Uterus (tissue), 2 donors: ENCODE results near the gene PLIN3.
"Not testable (repeated sequence)": the region's sequence is repeated elsewhere in the genome, so short reads cannot be mapped to it uniquely, and the experiment has no call there.

Source experiments
- CTCF ChIP-seq, 4 experiments: fragments of 200-600 bp in 2 of 4; fragments of 450-650 bp in 2 of 4; sonication (generic) in 2 of 4; IDR thresholded peaks; one replicate each; pipeline ENCODE4 v1.5.1; 2016 to 2019; ENCODE audit warnings: antibody characterized with exemption in 4 of 4, mild to moderate bottlenecking in 2 of 4, moderate library complexity in 1 of 4
- POLR2A ChIP-seq, 2 donors: fragments of 450-650 bp; IDR thresholded peaks; one replicate each; pipeline ENCODE4 v1.6.1; 2016; ENCODE audit warnings: antibody characterized with exemption in 2 of 2, mild to moderate bottlenecking in 1 of 2, moderate library complexity in 1 of 2

- not testable (repeated sequence) for TF ChIP-seq POLR2A, CTCF (IDR thresholded peaks at IDR 0.05)
Measured at GRCh38 chr19:4882874-4883273, 15.4 kb upstream of the PLIN3 start.
